GM21447 (cell line): ENCODE data around the gene IDI1.
"Not testable (repeated sequence)": the region's sequence is repeated elsewhere in the genome, so short reads cannot be mapped to it uniquely, and the experiment has no call there.

Experiments
- ATAC-seq: cut with Tn5 transposase; IDR thresholded peaks from one replicate; pipeline ENCODE4 v1.9.1; 2021; ENCODE audit not compliant: unreplicated experiment

IDI1 gene

GRCh38 chr10:1048732-1049424 is at the start of gene IDI1:
TSS of gene IDI1 (minus strand) at chr10:1049119. CDS start at chr10:1049003, 116 bp downstream.
- ATAC-seq = peak; percentile 78

- no peak for ATAC-seq
Measured at GRCh38 chr10:1097436-1097835, 48.5 kb upstream of the IDI1 start.

GRCh38 chr10:1096287-1096889 is 47.5 kb upstream of the IDI1 start:
- ATAC-seq = no peak

- no peak for ATAC-seq
Measured at GRCh38 chr10:1095498-1095897, 46.6 kb upstream of the IDI1 start.

- no peak for ATAC-seq
Measured at GRCh38 chr10:1094112-1095057, 45.5 kb upstream of the IDI1 start.

- ATAC-seq = no peak
Measured at GRCh38 chr10:1093696-1094095, 44.8 kb upstream of the IDI1 start.

GRCh38 chr10:1090696-1091095 is 41.8 kb upstream of the IDI1 start:
- ATAC-seq = no peak

- ATAC-seq = no peak
Measured at GRCh38 chr10:1089017-1089689, 40.2 kb upstream of the IDI1 start.

- ATAC-seq = no peak
Measured at GRCh38 chr10:1086787-1087186, 37.9 kb upstream of the IDI1 start.

GRCh38 chr10:1085258-1085657 is 36.3 kb upstream of the IDI1 start:
- no peak for ATAC-seq

- no peak for ATAC-seq
Measured at GRCh38 chr10:1084011-1084950, 35.4 kb upstream of the IDI1 start.

GRCh38 chr10:1083581-1083980 is 34.7 kb upstream of the IDI1 start:
- no peak for ATAC-seq

GRCh38 chr10:1078668-1079067 is 29.7 kb upstream of the IDI1 start:
- ATAC-seq = no peak

GRCh38 chr10:1074748-1075308 is 25.9 kb upstream of the IDI1 start:
- no peak for ATAC-seq

- no peak for ATAC-seq
Measured at GRCh38 chr10:1074052-1074747, 25.3 kb upstream of the IDI1 start.

- no peak for ATAC-seq
Measured at GRCh38 chr10:1070919-1071318, 22.0 kb upstream of the IDI1 start.

GRCh38 chr10:1068380-1069361 is 19.8 kb upstream of the IDI1 start:
- no peak for ATAC-seq

- ATAC-seq = not testable (repeated sequence)
Measured at GRCh38 chr10:1066734-1067133, 17.8 kb upstream of the IDI1 start.
